ENCODE data around the gene TBCEL. TPM values are rescaled to one million over a fixed set of nuclear protein-coding genes. Genes with fewer than 3 reads are reported as not detected.
"Not testable (repeated sequence)": the region's sequence is repeated elsewhere in the genome, so short reads cannot be mapped to it uniquely, and the experiment has no call there.

The TBCEL gene
- total RNA-seq, 1 donor from 2014 or later, result 13.7 TPM

GRCh38 chr11:121024989-121025388, 1.1 kb downstream of the TBCEL start:
- intact Hi-C loops (cut with micrococcal nuclease), result no loop called here

GRCh38 chr11:121029153-121029552, 5.3 kb downstream of the TBCEL start:
- intact Hi-C loops (cut with micrococcal nuclease), result no loop called here

GRCh38 chr11:121029813-121030445, 6.0 kb downstream of the TBCEL start:
- intact Hi-C loops (cut with micrococcal nuclease), result no loop called here

- intact Hi-C loops (cut with micrococcal nuclease), result no loop called here
Measured at GRCh38 chr11:121031167-121031566, 7.3 kb downstream of the TBCEL start.

GRCh38 chr11:121031648-121032047, 7.7 kb downstream of the TBCEL start:
- intact Hi-C loops (cut with micrococcal nuclease), result not testable (repeated sequence)

- intact Hi-C loops (cut with micrococcal nuclease), result no loop called here
Measured at GRCh38 chr11:121032546-121032945, 8.6 kb downstream of the TBCEL start.

GRCh38 chr11:121033635-121034034, 9.7 kb downstream of the TBCEL start:
- intact Hi-C loops (cut with micrococcal nuclease), result no loop called here

- intact Hi-C loops (cut with micrococcal nuclease), result no loop called here
Measured at GRCh38 chr11:121035169-121035755, 11.4 kb downstream of the TBCEL start.

GRCh38 chr11:121035780-121036179, 11.9 kb downstream of the TBCEL start:
- intact Hi-C loops (cut with micrococcal nuclease), result no loop called here

- intact Hi-C loops (cut with micrococcal nuclease), result no loop called here
Measured at GRCh38 chr11:121037016-121037415, 13.1 kb downstream of the TBCEL start.

GRCh38 chr11:121038648-121039409, 14.9 kb downstream of the TBCEL start:
- intact Hi-C loops (cut with micrococcal nuclease), result no loop called here

- intact Hi-C loops (cut with micrococcal nuclease), result no loop called here
Measured at GRCh38 chr11:121039971-121040613, 16.2 kb downstream of the TBCEL start.

GRCh38 chr11:121040614-121041002, 16.7 kb downstream of the TBCEL start:
- intact Hi-C loops (cut with micrococcal nuclease), result no loop called here

GRCh38 chr11:121041072-121041471, 17.2 kb downstream of the TBCEL start:
- intact Hi-C loops (cut with micrococcal nuclease), result no loop called here

GRCh38 chr11:121042296-121042695, 18.4 kb downstream of the TBCEL start:
- intact Hi-C loops (cut with micrococcal nuclease), result no loop called here

GRCh38 chr11:121047926-121048325, 24.0 kb downstream of the TBCEL start:
- intact Hi-C loops (cut with micrococcal nuclease), result no loop called here

- intact Hi-C loops (cut with micrococcal nuclease), result no loop called here
Measured at GRCh38 chr11:121048464-121049233, 24.7 kb downstream of the TBCEL start.

GRCh38 chr11:121053244-121053643, 29.3 kb downstream of the TBCEL start:
- intact Hi-C loops (cut with micrococcal nuclease), result no loop called here

- intact Hi-C loops (cut with micrococcal nuclease), result no loop called here
Measured at GRCh38 chr11:121054266-121054665, 30.4 kb downstream of the TBCEL start.

- intact Hi-C loops (cut with micrococcal nuclease), result no loop called here
Measured at GRCh38 chr11:121055076-121055475, 31.2 kb downstream of the TBCEL start.

- intact Hi-C loops (cut with micrococcal nuclease), result no loop called here
Measured at GRCh38 chr11:121057922-121058321, 34.0 kb downstream of the TBCEL start.

All from T-helper 2 cell treated with Interferon-gamma antibody and Interleukin-4, amounts not matched to agents 100 ng/mL and 5 ng/mL, for 36 hours (primary cell).